IMR-90 (cell line): ENCODE results near the gene MID1. TPM values are rescaled to one million over a fixed set of nuclear protein-coding genes. Genes with fewer than 3 reads are reported as not detected.

Source experiments
- ATAC-seq: fragments of 200-7000 bp; cut with Tn5 transposase; 2 replicates; pipeline ENCODE4 v1.9.1; 2020; ENCODE audit warnings: low read depth, mild to moderate bottlenecking, moderate library complexity
- BruUV-seq: library from RNA; stranded (reverse); fragments of 400-500 nt; replicated peaks from 2 replicates; lab custom pipeline; 2021; lab: Mats Ljungman, UMichigan
- CTCF ChIA-PET: fragments of 300-600 bp; formaldehyde crosslinking; extraction: SDS; loops from one replicate; lab custom pipeline; 2021; ENCODE audit warnings: antibody characterized with exemption; lab: Yijun Ruan, JAX
- POLR2A ChIA-PET: fragments of 300-600 bp; sonication (Branson Sonifier 250); formaldehyde crosslinking; loops from one replicate; lab custom pipeline; 2022; ENCODE audit warnings: antibody characterized with exemption; ENCODE audit not compliant: unreplicated experiment; lab: Charles Lee
- DNase-seq: peaks from one replicate; pipeline ENCODE4 v3.0.0; 2013
- H2AFZ ChIP-seq: replicated peaks from 2 replicates; pipeline ENCODE3; 2013; ENCODE audit warnings: low read length, mild to moderate bottlenecking; ENCODE audit not compliant: poor library complexity
- H2AK5ac ChIP-seq: 2 replicates; pipeline ENCODE4 v1.6.1; 2013; ENCODE audit warnings: low read depth, low read length, inconsistent platforms
- H2AK9ac ChIP-seq: replicated peaks from 2 replicates; pipeline ENCODE3; 2013; ENCODE audit warnings: mild to moderate bottlenecking, low read depth, low read length, moderate library complexity; ENCODE audit not compliant: poor library complexity
- H2BK120ac ChIP-seq: 2 replicates; pipeline ENCODE4 v1.6.1; 2013; ENCODE audit warnings: low read depth, low read length, inconsistent platforms
- H2BK15ac ChIP-seq: 3 replicates; pipeline ENCODE4 v1.6.1; 2013; ENCODE audit warnings: low read depth, low read length, inconsistent platforms
- H2BK20ac ChIP-seq: 2 replicates; pipeline ENCODE4 v1.6.1; 2013; ENCODE audit warnings: low read depth, mild to moderate bottlenecking, inconsistent platforms, low read length, moderate library complexity
- H2BK5ac ChIP-seq: 2 replicates; pipeline ENCODE4 v1.6.1; 2013; ENCODE audit warnings: mild to moderate bottlenecking, low read depth, low read length, inconsistent platforms; ENCODE audit not compliant: poor library complexity, severe bottlenecking
- H3K14ac ChIP-seq: replicated peaks from 2 replicates; pipeline ENCODE4 v1.6.1; 2013; ENCODE audit warnings: low read depth, low read length, inconsistent platforms
- H3K18ac ChIP-seq: 2 replicates; pipeline ENCODE4 v1.6.1; 2013; ENCODE audit warnings: low read depth, low read length, control low read depth
- H3K23ac ChIP-seq: 2 replicates; pipeline ENCODE4 v1.6.1; 2013; ENCODE audit warnings: low read depth, low read length, inconsistent platforms
- H3K27ac ChIP-seq: 2 replicates; pipeline ENCODE4 v1.5.1; 2013; ENCODE audit warnings: mild to moderate bottlenecking, control low read depth, low read length; ENCODE audit not compliant: insufficient read depth
- H3K27me3 ChIP-seq: 2 replicates; pipeline ENCODE4 v1.6.1; 2013; ENCODE audit warnings: low read length; ENCODE audit not compliant: control insufficient read depth, insufficient read depth
- H3K36me3 ChIP-seq: 2 replicates; pipeline ENCODE4 v1.6.1; 2013; ENCODE audit warnings: low read length, mixed read lengths; ENCODE audit not compliant: control insufficient read depth, insufficient read depth
- H3K4ac ChIP-seq: 2 replicates; pipeline ENCODE4 v1.6.1; 2013; ENCODE audit warnings: low read depth, low read length, inconsistent platforms
- H3K4me1 ChIP-seq: 2 replicates; pipeline ENCODE4 v1.6.1; 2013; ENCODE audit warnings: low read length, mixed read lengths; ENCODE audit not compliant: control insufficient read depth, insufficient read depth
- H3K4me2 ChIP-seq: 2 replicates; pipeline ENCODE4 v1.6.1; 2013; ENCODE audit warnings: low read depth, mild to moderate bottlenecking, control low read depth, low read length, moderate library complexity
- H3K4me3 ChIP-seq: 2 replicates; pipeline ENCODE4 v1.5.1; 2013; ENCODE audit warnings: low read depth, mild to moderate bottlenecking, control low read depth, low read length, moderate library complexity; ENCODE audit not compliant: insufficient read depth
- H3K56ac ChIP-seq: 2 replicates; pipeline ENCODE4 v1.6.1; 2013; ENCODE audit warnings: low read length, inconsistent platforms; ENCODE audit not compliant: insufficient read depth; ENCODE audit errors: extremely low read depth
- H3K79me1 ChIP-seq, 2 experiments: 2 replicates each; pipeline ENCODE4 v1.6.1; 2013; ENCODE audit warnings: low read length in 2 of 2, inconsistent platforms in 1 of 2, low read depth in 1 of 2
- H3K9ac ChIP-seq: 2 replicates; pipeline ENCODE4 v1.6.1; 2013; ENCODE audit warnings: low read depth, low read length, control low read depth
- H3K9me1 ChIP-seq: 2 replicates; pipeline ENCODE4 v1.6.1; 2013; ENCODE audit warnings: low read length, inconsistent platforms; ENCODE audit not compliant: insufficient read depth
- H3K9me3 ChIP-seq: 2 replicates; pipeline ENCODE4 v1.6.1; 2013; ENCODE audit warnings: low read length; ENCODE audit not compliant: control insufficient read depth, insufficient read depth
- H4K20me1 ChIP-seq: 2 replicates; pipeline ENCODE4 v1.6.1; 2013; ENCODE audit warnings: low read length, inconsistent platforms; ENCODE audit not compliant: insufficient read depth
- H4K5ac ChIP-seq: 2 replicates; pipeline ENCODE4 v1.6.1; 2013; ENCODE audit warnings: mild to moderate bottlenecking, low read depth, low read length, control low read depth
- H4K8ac ChIP-seq, 2 experiments: 2 replicates each; pipeline ENCODE4 v1.6.1; 2013; ENCODE audit warnings: low read depth in 2 of 2, low read length in 2 of 2, control low read depth in 1 of 2, inconsistent platforms in 1 of 2
- H4K91ac ChIP-seq: 2 replicates; pipeline ENCODE4 v1.6.1; 2013; ENCODE audit warnings: low read depth, low read length, inconsistent platforms; ENCODE audit not compliant: insufficient read depth
- BHLHE40 ChIP-seq: fragments of 150-350 bp; IDR thresholded peaks from 2 replicates; pipeline ENCODE4 v1.6.1; 2016; ENCODE audit warnings: mild to moderate bottlenecking, low read depth, low read length
- CEBPB ChIP-seq: IDR thresholded peaks from 2 replicates; pipeline ENCODE4 v1.6.1; 2012; ENCODE audit warnings: low read depth, low read length, improper control_type of control experiment
- CHD1 ChIP-seq: IDR thresholded peaks from 2 replicates; pipeline ENCODE4 v1.6.1; 2012; ENCODE audit warnings: low read depth, low read length, improper control_type of control experiment
- FOS ChIP-seq: fragments of 150-350 bp; IDR thresholded peaks from 2 replicates; pipeline ENCODE4 v1.6.1; 2016; ENCODE audit warnings: low read depth, low read length
- MAFK ChIP-seq: IDR thresholded peaks from 2 replicates; pipeline ENCODE4 v1.6.1; 2012; ENCODE audit warnings: low read depth, low read length, improper control_type of control experiment
- MAZ ChIP-seq: IDR thresholded peaks from 2 replicates; pipeline ENCODE4 v1.6.1; 2012; ENCODE audit warnings: low read depth, mild to moderate bottlenecking, low read length, improper control_type of control experiment, moderate library complexity, borderline replicate concordance
- MXI1 ChIP-seq: IDR thresholded peaks from 2 replicates; pipeline ENCODE4 v1.6.1; 2012; ENCODE audit warnings: low read depth, mild to moderate bottlenecking, low read length, moderate library complexity, borderline replicate concordance
- NFE2L2 ChIP-seq: fragments of 150-350 bp; IDR thresholded peaks from 2 replicates; pipeline ENCODE4 v1.6.1; 2016; ENCODE audit warnings: low read depth, mild to moderate bottlenecking, low read length
- POLR2A ChIP-seq: IDR thresholded peaks from 2 replicates; pipeline ENCODE4 v1.6.1; 2012; ENCODE audit warnings: mild to moderate bottlenecking, low read depth, low read length
- RAD21 ChIP-seq: IDR thresholded peaks from 2 replicates; pipeline ENCODE4 v1.6.1; 2012; ENCODE audit warnings: low read length, improper control_type of control experiment
- RCOR1 ChIP-seq: IDR thresholded peaks from 2 replicates; pipeline ENCODE4 v1.6.1; 2012; ENCODE audit warnings: mild to moderate bottlenecking, low read length, improper control_type of control experiment; ENCODE audit not compliant: insufficient replicate concordance
- RFX5 ChIP-seq: IDR thresholded peaks from 2 replicates; pipeline ENCODE4 v1.8.0; 2012; ENCODE audit warnings: low read depth, mild to moderate bottlenecking, low read length, moderate library complexity
- SMC3 ChIP-seq: fragments of 150-350 bp; IDR thresholded peaks from 2 replicates; pipeline ENCODE4 v1.6.1; 2016; ENCODE audit warnings: low read depth, mild to moderate bottlenecking, antibody characterized with exemption, low read length, moderate library complexity
- WGBS, 2 experiments: methylation state at CpG; one replicate each; pipeline versions ENCODE4 v1.1.5 to v1.1.7; 2013; ENCODE audit warnings: missing lambda C conversion rate in 2 of 2; ENCODE audit not compliant: insufficient read length in 1 of 2; ENCODE audit errors: extremely low coverage in 2 of 2; 5-methylcytosine and 5-hydroxymethylcytosine counted together
- dilution Hi-C: fragments of 300-500 bp; cut with HindIII; formaldehyde crosslinking; loops from one replicate; pipeline ENCODE4 v1.14.3; 2018; ENCODE audit warnings: low sequenced_read_pairs; ENCODE audit not compliant: unreplicated experiment
- in situ Hi-C: fragments of 300-500 bp; cut with MboI; formaldehyde crosslinking; loops from 3 replicates; pipeline ENCODE4 v1.14.3; 2019; ENCODE audit warnings: low sequenced_read_pairs, inconsistent platforms, mixed read lengths
- intact Hi-C: fragments of 100-400 bp; cut with micrococcal nuclease; formaldehyde crosslinking; loops from 2 replicates; pipeline ENCODE4 v1.10.0; 2022
- polyA plus RNA-seq, 3 experiments: library from polyadenylated mRNA; depleted of rRNA; stranded (reverse); fragments of >200 nt; gene quantifications; 2 replicates each; pipeline ENCODE4 v1.2.3, GENCODE V29; 2012; ENCODE audit warnings: low replicate concordance in 1 of 3
- total RNA-seq: library from RNA; depleted of rRNA; stranded (reverse); fragments of >200 nt; gene quantifications from 2 replicates; pipeline ENCODE4 v1.2.3, GENCODE V29; 2012
- TF ChIP-seq, protein P1 (sequence below): fragments of 150-350 bp; IDR thresholded peaks from 2 replicates; pipeline ENCODE4 v1.6.1; 2016; ENCODE audit warnings: low read depth, mild to moderate bottlenecking, low read length, moderate library complexity, borderline replicate concordance
- TF ChIP-seq, protein P2 (sequence below): fragments of 150-350 bp; IDR thresholded peaks from 2 replicates; pipeline ENCODE4 v1.6.1; 2017; ENCODE audit warnings: mild to moderate bottlenecking, antibody characterized with exemption, low read length, low read depth
- TF ChIP-seq, protein P3 (sequence below): conservative IDR thresholded peaks from 2 replicates; pipeline ENCODE4 v1.5.1; 2012; ENCODE audit warnings: mild to moderate bottlenecking, low read depth, low read length, improper control_type of control experiment

MID1 gene
- total and polyA plus RNA-seq, 2 of the 4 experiments (the other 2 are of a cell fraction), result 37.2 to 106 TPM

DNA sequence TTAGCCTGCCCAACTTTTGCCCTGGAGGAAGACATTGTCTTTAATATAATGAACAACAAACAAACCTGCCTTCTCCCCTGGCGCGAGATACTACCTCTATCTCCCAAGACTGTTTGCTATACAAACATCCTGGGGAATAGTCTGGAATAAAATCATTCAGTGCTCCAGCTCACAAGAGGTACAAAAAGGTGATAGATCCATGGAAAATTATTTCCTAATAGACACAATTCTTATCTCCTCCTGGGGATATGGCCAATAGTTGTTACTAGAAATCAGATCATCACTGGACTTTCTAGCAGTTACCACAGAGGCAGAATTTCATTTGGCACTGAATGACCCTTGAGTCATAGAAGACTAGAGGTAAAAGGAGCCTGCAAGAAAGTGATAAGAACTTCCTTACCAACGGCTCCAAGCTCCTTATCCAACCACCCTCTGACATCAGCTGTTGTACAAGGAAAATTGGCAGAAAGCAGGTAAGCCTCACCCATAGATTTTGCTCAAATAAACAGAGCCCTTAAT lies 38.1 kb downstream of the MID1 start:
- Histone ChIP-seq H2BK20ac (0 out of 2 replicates have a peak overlapping the region, but pooled peaks have one; percentile 14), H3K4me2 (peak overlapping the region; percentile 46; the same call in 1 of the 2 replicates), H4K8ac (no peak overlapping the region), H4K20me1 (no peaks in the 10 kb centered on the region), H3K56ac (no peak overlapping the region), H2AK5ac (no peak overlapping the region), H2AFZ (no peak overlapping the region), H2BK15ac (no peak overlapping the region), H3K36me3 (peaks cover 3% of the 10 kb centered on the region; the same call in 1 of the 2 replicates), H3K14ac (no peak overlapping the region), H3K4me3 (no peak overlapping the region), H3K4me1 (peaks cover 4% of the 10 kb centered on the region), H3K23ac (no peak overlapping the region), H3K9ac (no peak overlapping the region), H3K9me1 (no peaks in the 10 kb centered on the region), H2BK120ac (no peak overlapping the region), H3K79me1 (peaks cover 18 to 22% of the 10 kb centered on the region in 2 experiments), H3K27me3 (no peaks in the 10 kb centered on the region), H4K91ac (no peak overlapping the region), H4K5ac (0 out of 2 replicates have a peak overlapping the region, but pooled peaks have one; percentile 36), H3K4ac (no peak overlapping the region), H3K9me3 (peaks cover 12% of the 10 kb centered on the region), H2BK5ac (peak overlapping the region; percentile 63), H2AK9ac (no peak overlapping the region), H3K18ac (peak overlapping the region; percentile 83; the same call in 1 of the 2 replicates), H3K27ac (no peak overlapping the region)
- dilution Hi-C loops, result no loop called here
- ChIA-PET CTCF (no interaction called here), POLR2A (no interaction called here)
- TF ChIP-seq POLR2A (no peak), CHD1 (no peak), FOS (no peak), MAZ (no peak), RAD21 (no peak), MXI1 (no peak), SMC3 (no peak), RFX5 (no peak), RCOR1 (no peak), CEBPB (no peak), MAFK (no peak), NFE2L2 (no peak), BHLHE40 (no peak)
- TF ChIP-seq, protein P1, sequence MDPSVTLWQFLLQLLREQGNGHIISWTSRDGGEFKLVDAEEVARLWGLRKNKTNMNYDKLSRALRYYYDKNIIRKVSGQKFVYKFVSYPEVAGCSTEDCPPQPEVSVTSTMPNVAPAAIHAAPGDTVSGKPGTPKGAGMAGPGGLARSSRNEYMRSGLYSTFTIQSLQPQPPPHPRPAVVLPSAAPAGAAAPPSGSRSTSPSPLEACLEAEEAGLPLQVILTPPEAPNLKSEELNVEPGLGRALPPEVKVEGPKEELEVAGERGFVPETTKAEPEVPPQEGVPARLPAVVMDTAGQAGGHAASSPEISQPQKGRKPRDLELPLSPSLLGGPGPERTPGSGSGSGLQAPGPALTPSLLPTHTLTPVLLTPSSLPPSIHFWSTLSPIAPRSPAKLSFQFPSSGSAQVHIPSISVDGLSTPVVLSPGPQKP, result no peak
- TF ChIP-seq, protein P2, sequence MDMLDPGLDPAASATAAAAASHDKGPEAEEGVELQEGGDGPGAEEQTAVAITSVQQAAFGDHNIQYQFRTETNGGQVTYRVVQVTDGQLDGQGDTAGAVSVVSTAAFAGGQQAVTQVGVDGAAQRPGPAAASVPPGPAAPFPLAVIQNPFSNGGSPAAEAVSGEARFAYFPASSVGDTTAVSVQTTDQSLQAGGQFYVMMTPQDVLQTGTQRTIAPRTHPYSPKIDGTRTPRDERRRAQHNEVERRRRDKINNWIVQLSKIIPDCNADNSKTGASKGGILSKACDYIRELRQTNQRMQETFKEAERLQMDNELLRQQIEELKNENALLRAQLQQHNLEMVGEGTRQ, result no peak
- TF ChIP-seq, protein P3, sequence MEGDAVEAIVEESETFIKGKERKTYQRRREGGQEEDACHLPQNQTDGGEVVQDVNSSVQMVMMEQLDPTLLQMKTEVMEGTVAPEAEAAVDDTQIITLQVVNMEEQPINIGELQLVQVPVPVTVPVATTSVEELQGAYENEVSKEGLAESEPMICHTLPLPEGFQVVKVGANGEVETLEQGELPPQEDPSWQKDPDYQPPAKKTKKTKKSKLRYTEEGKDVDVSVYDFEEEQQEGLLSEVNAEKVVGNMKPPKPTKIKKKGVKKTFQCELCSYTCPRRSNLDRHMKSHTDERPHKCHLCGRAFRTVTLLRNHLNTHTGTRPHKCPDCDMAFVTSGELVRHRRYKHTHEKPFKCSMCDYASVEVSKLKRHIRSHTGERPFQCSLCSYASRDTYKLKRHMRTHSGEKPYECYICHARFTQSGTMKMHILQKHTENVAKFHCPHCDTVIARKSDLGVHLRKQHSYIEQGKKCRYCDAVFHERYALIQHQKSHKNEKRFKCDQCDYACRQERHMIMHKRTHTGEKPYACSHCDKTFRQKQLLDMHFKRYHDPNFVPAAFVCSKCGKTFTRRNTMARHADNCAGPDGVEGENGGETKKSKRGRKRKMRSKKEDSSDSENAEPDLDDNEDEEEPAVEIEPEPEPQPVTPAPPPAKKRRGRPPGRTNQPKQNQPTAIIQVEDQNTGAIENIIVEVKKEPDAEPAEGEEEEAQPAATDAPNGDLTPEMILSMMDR, result no peak
- WGBS, 2 experiments, result no CpG with 5 or more reads among the region's 3 CpGs
- in situ Hi-C loops, result no loop called here
- intact Hi-C loops, result no loop called here
- BruUV-seq, result no TSS peak
- DNase-seq (peak; percentile 61), ATAC-seq (no peak)
